ENCODE data around the gene TXNDC5. TPM values are rescaled to one million over a fixed set of nuclear protein-coding genes. Genes with fewer than 3 reads are reported as not detected.

The TXNDC5 gene
- total RNA-seq, 4 donors from 2014 or later: 49.2 to 61.1 (median 60.3) TPM

- Histone ChIP-seq H3K4me1 (no peaks in the 10 kb centered on the region), H3K27ac (no peak overlapping the region), H3K9me3 (no peaks in the 10 kb centered on the region), H3K4me3 (no peak overlapping the region), H3K27me3 (no peaks in the 10 kb centered on the region), H3K36me3 (peaks cover 82% of the 10 kb centered on the region)
- DNase-seq (ENCODE audit: low spot score in 2 of 2): no peak
- WGBS: 94% methylated on average over 19 of the region's 19 CpGs
- TF ChIP-seq CTCF (IDR thresholded peaks at IDR 0.05) (no peak), POLR2AphosphoS5 (IDR thresholded peaks at IDR 0.05) (no peak), EP300 (IDR thresholded peaks at IDR 0.05) (no peak), POLR2A (IDR thresholded peaks at IDR 0.05) (no peak)
These were observed 27.9 kb downstream of the TXNDC5 start for GRCh38 chr6:7882505-7883257.

GRCh38 chr6:7881765-7882500, 28.7 kb downstream of the TXNDC5 start:
- no peak for DNase-seq (ENCODE audit: low spot score in 2 of 2)

GRCh38 chr6:7880718-7881107, 29.9 kb downstream of the TXNDC5 start:
- Histone ChIP-seq H3K4me1 (no peaks in the 10 kb centered on the region), H3K27me3 (no peaks in the 10 kb centered on the region), H3K36me3 (peaks cover 62% of the 10 kb centered on the region), H3K9me3 (no peaks in the 10 kb centered on the region), H3K4me3 (no peak overlapping the region), H3K27ac (no peak overlapping the region)
- TF ChIP-seq POLR2AphosphoS5 (IDR thresholded peaks at IDR 0.05) (no peak), CTCF (IDR thresholded peaks at IDR 0.05) (no peak), EP300 (IDR thresholded peaks at IDR 0.05) (no peak), POLR2A (IDR thresholded peaks at IDR 0.05) (no peak)
- no peak for DNase-seq (ENCODE audit: low spot score in 2 of 2)
- 88% methylated on average over 9 of the region's 9 CpGs for WGBS

More at GRCh38 chr6:7881765-7882500, 28.7 kb downstream of the TXNDC5 start:
- H3K4me3 ChIP-seq: no peak overlapping the region
- H3K27me3 ChIP-seq: no peaks in the 10 kb centered on the region
- H3K4me1 ChIP-seq: no peaks in the 10 kb centered on the region
- H3K27ac ChIP-seq: no peak overlapping the region
- H3K36me3 ChIP-seq: peaks cover 75% of the 10 kb centered on the region
- WGBS: 77% methylated on average over 8 of the region's 8 CpGs
- TF ChIP-seq CTCF (IDR thresholded peaks at IDR 0.05) (no peak), POLR2AphosphoS5 (IDR thresholded peaks at IDR 0.05) (no peak), EP300 (IDR thresholded peaks at IDR 0.05) (no peak), POLR2A (IDR thresholded peaks at IDR 0.05) (no peak)
- H3K9me3 ChIP-seq: no peaks in the 10 kb centered on the region

GRCh38 chr6:7879980-7880717, 30.4 kb downstream of the TXNDC5 start:
- TF ChIP-seq EP300 (IDR thresholded peaks at IDR 0.05) (no peak), POLR2A (IDR thresholded peaks at IDR 0.05) (no peak), CTCF (IDR thresholded peaks at IDR 0.05) (no peak), POLR2AphosphoS5 (IDR thresholded peaks at IDR 0.05) (no peak)
- Histone ChIP-seq H3K36me3 (peaks cover 57% of the 10 kb centered on the region), H3K4me3 (no peak overlapping the region), H3K27ac (no peak overlapping the region), H3K27me3 (no peaks in the 10 kb centered on the region), H3K4me1 (no peaks in the 10 kb centered on the region), H3K9me3 (no peaks in the 10 kb centered on the region)
- no peak for DNase-seq (ENCODE audit: low spot score in 2 of 2)
- WGBS: 88% methylated on average over 13 of the region's 13 CpGs
